ENCODE data around the gene SEC62.

The SEC62 gene, protein sequence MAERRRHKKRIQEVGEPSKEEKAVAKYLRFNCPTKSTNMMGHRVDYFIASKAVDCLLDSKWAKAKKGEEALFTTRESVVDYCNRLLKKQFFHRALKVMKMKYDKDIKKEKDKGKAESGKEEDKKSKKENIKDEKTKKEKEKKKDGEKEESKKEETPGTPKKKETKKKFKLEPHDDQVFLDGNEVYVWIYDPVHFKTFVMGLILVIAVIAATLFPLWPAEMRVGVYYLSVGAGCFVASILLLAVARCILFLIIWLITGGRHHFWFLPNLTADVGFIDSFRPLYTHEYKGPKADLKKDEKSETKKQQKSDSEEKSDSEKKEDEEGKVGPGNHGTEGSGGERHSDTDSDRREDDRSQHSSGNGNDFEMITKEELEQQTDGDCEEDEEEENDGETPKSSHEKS

DNA sequence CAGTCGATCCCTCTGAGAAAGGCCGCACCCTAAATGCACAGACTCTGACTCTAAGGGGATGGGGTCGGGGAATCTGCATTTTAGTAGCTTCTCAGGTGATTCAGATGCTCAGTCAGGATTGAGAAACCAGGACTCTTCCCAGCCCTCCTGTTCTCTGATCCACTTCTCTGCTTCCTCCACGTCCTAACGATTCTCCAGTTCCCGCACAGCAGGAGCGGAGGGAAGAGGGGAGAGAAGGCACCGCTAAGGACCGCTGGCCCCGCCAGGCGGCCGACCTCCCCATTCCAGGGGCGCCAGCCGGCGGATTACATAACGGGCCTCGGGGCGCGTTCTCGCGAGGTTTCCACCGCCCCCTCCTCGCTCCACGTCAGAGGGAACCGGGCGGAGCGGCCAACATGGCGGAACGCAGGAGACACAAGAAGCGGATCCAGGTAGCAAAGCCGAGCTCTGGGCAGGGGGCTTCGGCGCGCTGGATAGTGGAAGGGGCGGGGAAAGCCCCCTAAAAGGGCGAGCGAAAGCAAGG, at the start of gene SEC62:
TSS of gene SEC62 (plus strand) at position 380 of the 523 bp plus-strand sequence. CDS start at position 396, 16 bp downstream.
- DNase-seq (ENCODE audit: low spot score) = peak; percentile 87
- in situ Hi-C loops (cut with MboI; ENCODE audit: low pct_unique_long_range_greater_than_20kb, low sequenced_read_pairs, unreplicated experiment) = no loop called here
- TF ChIP-seq, protein P1, sequence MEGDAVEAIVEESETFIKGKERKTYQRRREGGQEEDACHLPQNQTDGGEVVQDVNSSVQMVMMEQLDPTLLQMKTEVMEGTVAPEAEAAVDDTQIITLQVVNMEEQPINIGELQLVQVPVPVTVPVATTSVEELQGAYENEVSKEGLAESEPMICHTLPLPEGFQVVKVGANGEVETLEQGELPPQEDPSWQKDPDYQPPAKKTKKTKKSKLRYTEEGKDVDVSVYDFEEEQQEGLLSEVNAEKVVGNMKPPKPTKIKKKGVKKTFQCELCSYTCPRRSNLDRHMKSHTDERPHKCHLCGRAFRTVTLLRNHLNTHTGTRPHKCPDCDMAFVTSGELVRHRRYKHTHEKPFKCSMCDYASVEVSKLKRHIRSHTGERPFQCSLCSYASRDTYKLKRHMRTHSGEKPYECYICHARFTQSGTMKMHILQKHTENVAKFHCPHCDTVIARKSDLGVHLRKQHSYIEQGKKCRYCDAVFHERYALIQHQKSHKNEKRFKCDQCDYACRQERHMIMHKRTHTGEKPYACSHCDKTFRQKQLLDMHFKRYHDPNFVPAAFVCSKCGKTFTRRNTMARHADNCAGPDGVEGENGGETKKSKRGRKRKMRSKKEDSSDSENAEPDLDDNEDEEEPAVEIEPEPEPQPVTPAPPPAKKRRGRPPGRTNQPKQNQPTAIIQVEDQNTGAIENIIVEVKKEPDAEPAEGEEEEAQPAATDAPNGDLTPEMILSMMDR (IDR thresholded peaks at IDR 0.05; ENCODE audit: extremely low read depth, insufficient read depth, missing control alignments) = peak; percentile 80

DNA sequence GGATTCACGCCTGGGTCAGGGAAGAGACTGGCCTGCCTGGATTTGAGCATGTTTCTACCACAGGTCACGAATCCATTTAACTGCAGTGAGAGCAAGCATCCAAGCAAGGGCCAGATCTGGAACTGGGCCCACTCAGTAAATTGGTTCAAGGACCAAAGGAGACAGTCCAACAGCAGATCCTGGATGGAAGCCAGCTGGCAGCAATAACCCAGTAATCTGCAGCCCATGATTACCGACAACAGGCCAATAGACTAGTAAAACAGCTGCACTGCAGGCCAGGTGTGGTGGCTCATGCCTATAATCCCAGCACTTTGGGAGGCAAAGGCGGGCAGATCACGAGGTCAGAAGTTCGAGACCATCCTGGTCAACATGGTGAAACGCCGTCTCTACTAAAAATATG, 43.4 kb upstream of the SEC62 start:
- in situ Hi-C loops (cut with MboI; ENCODE audit: low pct_unique_long_range_greater_than_20kb, low sequenced_read_pairs, unreplicated experiment) = no loop called here
- no peak for DNase-seq (ENCODE audit: low spot score)
- TF ChIP-seq, protein P1 (IDR thresholded peaks at IDR 0.05; ENCODE audit: extremely low read depth, insufficient read depth, missing control alignments) = no peak

DNA sequence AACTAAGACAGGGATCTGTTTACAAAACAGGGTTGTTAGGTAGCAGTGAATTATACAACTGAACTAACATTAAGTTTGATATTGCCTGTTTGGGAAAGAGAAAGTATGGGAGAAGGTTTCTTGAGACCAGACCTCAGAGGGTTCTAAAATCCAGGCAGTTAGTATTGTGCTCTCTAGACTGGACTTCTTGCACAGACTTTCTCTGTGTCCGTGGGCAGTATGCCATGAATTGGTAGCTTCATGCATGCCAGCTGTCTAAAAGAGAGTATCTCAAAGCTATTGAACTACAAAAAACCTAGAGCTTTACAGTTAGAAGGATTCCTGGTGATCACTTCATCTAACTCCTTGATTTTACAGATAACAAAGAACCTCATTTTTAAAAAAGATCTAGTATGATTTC, 42.8 kb upstream of the SEC62 start:
- TF ChIP-seq, protein P1 (IDR thresholded peaks at IDR 0.05; ENCODE audit: extremely low read depth, insufficient read depth, missing control alignments) = no peak
- DNase-seq (ENCODE audit: low spot score) = no peak
- in situ Hi-C loops (cut with MboI; ENCODE audit: low pct_unique_long_range_greater_than_20kb, low sequenced_read_pairs, unreplicated experiment) = no loop called here

DNA sequence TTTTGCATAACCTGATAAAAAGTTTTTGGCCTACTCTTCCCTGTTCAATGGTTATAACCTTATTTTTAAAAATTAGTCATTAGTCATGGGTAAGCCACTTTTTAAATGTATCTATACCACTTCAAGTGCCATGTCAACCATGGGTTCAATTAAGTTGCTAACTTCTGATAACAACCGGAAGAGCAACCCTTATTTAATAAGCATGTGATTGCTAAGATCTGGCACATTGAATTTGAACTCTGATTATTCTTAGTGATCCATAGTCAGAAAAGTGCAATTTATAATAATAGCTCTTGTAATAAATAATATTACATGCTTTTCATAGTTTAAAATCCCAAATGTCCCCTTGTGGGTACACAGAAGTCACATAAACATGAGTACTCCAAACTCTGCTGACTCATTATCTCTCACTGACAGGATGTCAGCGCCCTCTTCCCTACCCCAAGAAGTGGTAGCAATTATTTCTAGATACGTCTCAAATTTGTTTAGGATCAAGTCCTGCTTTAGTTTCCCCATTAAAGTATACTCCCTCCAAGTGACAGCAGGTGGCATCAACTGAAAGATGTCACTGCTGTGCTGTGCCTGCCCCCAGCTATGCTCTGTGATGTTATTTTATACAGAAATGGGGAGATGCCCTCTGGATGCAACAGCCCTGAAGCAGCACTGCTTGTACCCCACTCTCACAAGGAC, 36.6 kb upstream of the SEC62 start:
- in situ Hi-C loops (cut with MboI; ENCODE audit: low pct_unique_long_range_greater_than_20kb, low sequenced_read_pairs, unreplicated experiment) = no loop called here
- TF ChIP-seq, protein P1 (IDR thresholded peaks at IDR 0.05; ENCODE audit: extremely low read depth, insufficient read depth, missing control alignments) = peak; percentile 31
- peak; percentile 47 for DNase-seq (ENCODE audit: low spot score)

DNA sequence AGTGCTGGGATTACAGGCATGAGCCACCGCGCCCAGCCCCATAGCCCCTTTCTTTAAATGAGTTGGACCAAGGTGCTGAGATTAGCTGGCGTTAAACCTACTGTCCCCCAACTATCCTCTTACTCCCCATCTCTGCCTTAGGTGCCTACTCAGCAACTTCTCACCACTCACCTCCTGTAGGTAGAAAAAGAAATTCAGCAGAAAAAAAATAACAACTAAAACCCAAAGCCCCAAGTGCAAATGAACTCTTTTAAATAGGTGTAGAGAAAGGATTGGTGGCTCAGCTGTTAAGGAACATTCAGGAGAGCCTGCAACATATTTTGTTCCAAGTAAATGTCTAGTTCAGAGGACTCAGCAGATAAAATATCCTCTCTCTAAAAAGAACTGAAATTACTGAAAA, 35.8 kb upstream of the SEC62 start:
- in situ Hi-C loops (cut with MboI; ENCODE audit: low pct_unique_long_range_greater_than_20kb, low sequenced_read_pairs, unreplicated experiment) = no loop called here
- TF ChIP-seq, protein P1 (IDR thresholded peaks at IDR 0.05; ENCODE audit: extremely low read depth, insufficient read depth, missing control alignments) = no peak
- no peak for DNase-seq (ENCODE audit: low spot score)

DNA sequence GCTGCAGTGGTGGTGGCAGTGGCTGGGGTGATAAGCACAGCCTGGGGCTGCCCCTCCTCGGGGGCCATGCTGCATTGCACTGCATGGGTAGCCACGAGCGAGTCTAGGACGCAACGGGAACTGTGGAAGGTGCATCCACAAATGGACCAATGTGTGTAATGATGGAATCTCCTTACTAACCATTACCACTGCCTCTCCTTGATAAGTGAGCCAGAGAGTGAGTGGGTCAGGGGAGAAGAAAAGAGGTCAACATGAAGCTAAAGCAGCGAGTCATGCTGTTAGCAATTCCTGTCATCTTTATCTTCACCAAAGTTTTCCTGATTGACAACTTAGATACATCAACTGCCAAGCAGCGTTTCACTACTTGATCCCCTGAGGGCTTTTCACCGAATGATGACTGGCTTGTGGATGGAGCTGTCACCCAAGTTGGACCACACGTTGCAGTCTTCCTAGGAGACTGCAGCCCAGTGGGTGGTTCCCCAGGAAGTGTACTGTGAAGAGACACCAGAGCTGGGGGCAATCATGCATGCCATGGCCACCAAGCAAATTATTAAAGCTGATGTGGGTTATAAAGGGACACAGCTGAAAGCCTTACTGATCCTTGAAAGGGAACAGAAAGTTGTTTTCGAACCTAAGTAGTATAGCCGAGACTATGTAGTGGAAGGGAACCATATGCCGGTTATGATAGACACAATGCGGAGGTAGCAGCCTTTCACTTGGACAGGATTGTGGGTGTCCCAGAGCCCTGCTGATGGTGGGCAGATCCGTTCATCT, 34.7 kb upstream of the SEC62 start:
- DNase-seq (ENCODE audit: low spot score) = peak; percentile 50
- TF ChIP-seq, protein P1 (IDR thresholded peaks at IDR 0.05; ENCODE audit: extremely low read depth, insufficient read depth, missing control alignments) = no peak
- in situ Hi-C loops (cut with MboI; ENCODE audit: low pct_unique_long_range_greater_than_20kb, low sequenced_read_pairs, unreplicated experiment) = no loop called here

All from GM13977 (cell line).